Adipose tissue (tissue), 3 donors: ENCODE data around the gene IGSF9B. TPM values are rescaled to one million over a fixed set of nuclear protein-coding genes. Genes with fewer than 3 reads are reported as not detected.

Experiments used
- polyA plus RNA-seq, 3 donors: library from polyadenylated mRNA; stranded (reverse); fragments of 200-250 nt; gene quantifications; one replicate each; pipeline ENCODE4 v1.2.3, GENCODE V29; 2013
- donor health status: healthy with polysubstance abuse.
- donor health status: Bipolar disorder and iron deficiency.
- donor health status: healthy.

Gene IGSF9B
- polyA plus RNA-seq, 3 donors, result 0.71 to 2.6 (median 0.97) TPM

Other genes starting within 250 kb of the IGSF9B start
- gene SPATA19, start 111.5 kb downstream of the IGSF9B start, polyA plus RNA-seq, result not detected
- 10 to 100 TPM in 2 of 3 donors, 1 to 10 TPM in 1; 2.9 to 11.6 (median 10.5) TPM for gene JAM3, start 112.1 kb upstream of the IGSF9B start, polyA plus RNA-seq